Endothelial cell of umbilical vein (primary cell): ENCODE results near the gene ELF3. TPM values are rescaled to one million over a fixed set of nuclear protein-coding genes. Genes with fewer than 3 reads are reported as not detected.

Experiments used
- BruUV-seq: library from RNA; stranded (reverse); fragments of 400-500 nt; replicated peaks from 2 replicates; lab custom pipeline; 2021; lab: Mats Ljungman, UMichigan
- CTCF ChIA-PET: fragments of 300-600, 350-600 bp; sonication (Branson Sonifier 250); formaldehyde crosslinking; loops from one replicate; lab custom pipeline; 2021; ENCODE audit warnings: antibody characterized with exemption, inconsistent platforms; lab: Charles Lee
- POLR2A ChIA-PET: fragments of 300-600, 350-600 bp; sonication (Branson Sonifier 250); formaldehyde crosslinking; loops from one replicate; lab custom pipeline; 2021; ENCODE audit warnings: antibody characterized with exemption, inconsistent platforms; lab: Charles Lee
- DNase-seq: peaks from one replicate; pipeline ENCODE4 v3.0.0-alpha.2; 2011; ENCODE audit warnings: low read depth, low spot score
- FAIRE-seq: peaks from 2 replicates; lab custom pipeline; 2011; peaks lifted over from hg19 to GRCh38; lab: Jason Lieb, UNC
- H2AFZ ChIP-seq: 2 replicates; pipeline ENCODE4 v1.6.0; 2012; ENCODE audit warnings: low read depth, low read length, control low read depth, inconsistent platforms
- H3K27ac ChIP-seq: 2 replicates; pipeline ENCODE4 v1.5.1; 2011; ENCODE audit warnings: low read depth, mild to moderate bottlenecking, control low read depth, low read length, moderate library complexity; ENCODE audit not compliant: insufficient read depth
- H3K27me3 ChIP-seq, 2 experiments: 2 replicates each; pipeline versions ENCODE4 v1.6.0 to v1.6.1; 2011; ENCODE audit warnings: low read length in 2 of 2, mixed read lengths in 1 of 2; ENCODE audit not compliant: control insufficient read depth in 2 of 2, insufficient read depth in 2 of 2
- H3K36me3 ChIP-seq, 2 experiments: 2 replicates in 1 of 2; 3 replicates in 1 of 2; pipeline ENCODE4 v1.5.1; 2011; ENCODE audit warnings: low read length in 2 of 2, mild to moderate bottlenecking in 1 of 2, moderate library complexity in 1 of 2; ENCODE audit not compliant: control insufficient read depth in 2 of 2, insufficient read depth in 2 of 2; ENCODE audit errors: extremely low read depth in 1 of 2
- H3K4me1 ChIP-seq: 3 replicates; pipeline ENCODE4 v1.5.1; 2011; ENCODE audit warnings: mild to moderate bottlenecking, low read length; ENCODE audit not compliant: control insufficient read depth, insufficient read depth; ENCODE audit errors: extremely low read depth
- H3K4me2 ChIP-seq: 2 replicates; pipeline ENCODE4 v1.6.1; 2011; ENCODE audit warnings: low read length, control low read depth, mixed read lengths; ENCODE audit not compliant: insufficient read depth
- H3K4me3 ChIP-seq, 3 experiments: fragments of 200-600 bp in 1 of 3; sonication (generic), shearing (Covaris generic) in 1 of 3; replicated peaks in 1 of 3; 2 replicates each; pipeline ENCODE4 v1.5.1; 2011 to 2016; ENCODE audit warnings: control low read depth in 3 of 3, low read length in 3 of 3, mild to moderate bottlenecking in 2 of 3, inconsistent platforms in 1 of 3, low read depth in 1 of 3, moderate library complexity in 1 of 3; ENCODE audit not compliant: insufficient read depth in 1 of 3
- H3K79me2 ChIP-seq: 2 replicates; pipeline ENCODE4 v1.6.0; 2012; ENCODE audit warnings: low read length, inconsistent platforms; ENCODE audit not compliant: control insufficient read depth, insufficient read depth
- H3K9ac ChIP-seq: replicated peaks from 2 replicates; pipeline ENCODE3; 2011; ENCODE audit warnings: low read length, control low read depth; ENCODE audit not compliant: insufficient read depth; ENCODE audit errors: extremely low read depth
- H3K9me1 ChIP-seq: replicated peaks from 3 replicates; pipeline ENCODE4 v1.6.0; 2011; ENCODE audit warnings: mild to moderate bottlenecking, low read length; ENCODE audit not compliant: control insufficient read depth, insufficient read depth; ENCODE audit errors: extremely low read depth
- H3K9me3 ChIP-seq: replicated peaks from 2 replicates; pipeline ENCODE4 v1.5.1; 2012; ENCODE audit warnings: low read length, inconsistent platforms; ENCODE audit not compliant: control insufficient read depth, insufficient read depth
- H4K20me1 ChIP-seq: replicated peaks from 2 replicates; pipeline ENCODE3; 2011; ENCODE audit warnings: mild to moderate bottlenecking, low read length; ENCODE audit not compliant: control insufficient read depth, insufficient read depth; ENCODE audit errors: extremely low read depth
- EZH2 ChIP-seq: IDR thresholded peaks from 2 replicates; pipeline ENCODE4 v1.6.1; 2012; ENCODE audit warnings: borderline replicate concordance, low read depth, mild to moderate bottlenecking, moderate library complexity, low read length, inconsistent platforms; ENCODE audit not compliant: severe bottlenecking
- FOS ChIP-seq: IDR thresholded peaks from 2 replicates; pipeline ENCODE4 v1.6.1; 2011; ENCODE audit warnings: mild to moderate bottlenecking, low read length, moderate library complexity, borderline replicate concordance; ENCODE audit not compliant: insufficient read depth
- GATA2 ChIP-seq: IDR thresholded peaks from 2 replicates; pipeline ENCODE4 v1.7.0; 2011; ENCODE audit warnings: low read depth, mild to moderate bottlenecking, moderate library complexity, mixed read lengths, low read length; ENCODE audit not compliant: insufficient read length, insufficient read depth
- JUN ChIP-seq: IDR thresholded peaks from 2 replicates; pipeline ENCODE4 v1.6.1; 2011; ENCODE audit warnings: borderline replicate concordance, low read depth; ENCODE audit not compliant: insufficient read length, insufficient read depth
- MAX ChIP-seq: IDR thresholded peaks from 2 replicates; pipeline ENCODE4 v1.6.1; 2011; ENCODE audit not compliant: insufficient read depth, insufficient read length
- MYC ChIP-seq: IDR thresholded peaks from one replicate; pipeline ENCODE4 v1.6.1; 2011; ENCODE audit warnings: mild to moderate bottlenecking, low read depth, low read length
- POLR2A ChIP-seq: IDR thresholded peaks from 2 replicates; pipeline ENCODE4 v1.6.1; 2012; ENCODE audit warnings: low read depth, mild to moderate bottlenecking, control low read depth, low read length
- POLR2AphosphoS5 ChIP-seq: IDR thresholded peaks from 2 replicates; pipeline ENCODE4 v1.6.1; 2012; ENCODE audit warnings: low read depth, mild to moderate bottlenecking, control low read depth, low read length, moderate library complexity; ENCODE audit not compliant: insufficient read depth
- dilution Hi-C: fragments of 300-500 bp; cut with MboI; formaldehyde crosslinking; loops from one replicate; pipeline ENCODE4 v1.15.0; 2019; ENCODE audit warnings: low sequenced_read_pairs; ENCODE audit not compliant: extremely low pct_ligation_motif_present
- intact Hi-C: fragments of 100-400 bp; cut with micrococcal nuclease; formaldehyde crosslinking; loops from one replicate; pipeline ENCODE4 v1.10.0; 2022
- polyA plus RNA-seq, 4 experiments: library from polyadenylated mRNA; depleted of rRNA in 3 of 4; stranded (reverse) in 3 of 4; unstranded in 1 of 4; fragments of >200 nt; gene quantifications; 2 replicates each; pipeline versions ENCODE4 v1.2.1 to v1.2.3, GENCODE V29; 2011 to 2012; ENCODE audit warnings: missing spikeins in 1 of 4
- total RNA-seq: library from RNA; stranded (reverse); gene quantifications from 2 replicates; pipeline ENCODE4 v1.2.3, GENCODE V29; 2021
- TF ChIP-seq, protein P1 (sequence below), 2 donors: IDR thresholded peaks; 1 replicate in 1 of 2; 2 replicates in 1 of 2; pipeline ENCODE4 v1.5.1; 2011; ENCODE audit warnings: low read length in 2 of 2, mild to moderate bottlenecking in 2 of 2, moderate library complexity in 2 of 2, control low read depth in 1 of 2, inconsistent platforms in 1 of 2, low read depth in 1 of 2; ENCODE audit not compliant: insufficient read depth in 1 of 2; ENCODE audit errors: extremely low read depth in 1 of 2

The ELF3 gene
- total and polyA plus RNA-seq, 2 donors (not counting 3 experiments of a cell fraction or from before 2014, with no cell fraction given): 0.07 to 0.29 TPM

- ChIA-PET CTCF (interaction anchor here (0.5 to 3.7 kb wide), 8 partner anchors 11 to 617 kb away, joined by 3 to 23 read pairs (median 4); partner anchors contain the start of gene GPR37L1), POLR2A (no interaction called here)
These were observed 2.4 kb downstream of the ELF3 start for GRCh38 chr1:202012544-202013478.

More at GRCh38 chr1:202012544-202013478, 2.4 kb downstream of the ELF3 start:
- no peak for TF ChIP-seq MYC
- TF ChIP-seq FOS: no peak
- TF ChIP-seq, protein P1, sequence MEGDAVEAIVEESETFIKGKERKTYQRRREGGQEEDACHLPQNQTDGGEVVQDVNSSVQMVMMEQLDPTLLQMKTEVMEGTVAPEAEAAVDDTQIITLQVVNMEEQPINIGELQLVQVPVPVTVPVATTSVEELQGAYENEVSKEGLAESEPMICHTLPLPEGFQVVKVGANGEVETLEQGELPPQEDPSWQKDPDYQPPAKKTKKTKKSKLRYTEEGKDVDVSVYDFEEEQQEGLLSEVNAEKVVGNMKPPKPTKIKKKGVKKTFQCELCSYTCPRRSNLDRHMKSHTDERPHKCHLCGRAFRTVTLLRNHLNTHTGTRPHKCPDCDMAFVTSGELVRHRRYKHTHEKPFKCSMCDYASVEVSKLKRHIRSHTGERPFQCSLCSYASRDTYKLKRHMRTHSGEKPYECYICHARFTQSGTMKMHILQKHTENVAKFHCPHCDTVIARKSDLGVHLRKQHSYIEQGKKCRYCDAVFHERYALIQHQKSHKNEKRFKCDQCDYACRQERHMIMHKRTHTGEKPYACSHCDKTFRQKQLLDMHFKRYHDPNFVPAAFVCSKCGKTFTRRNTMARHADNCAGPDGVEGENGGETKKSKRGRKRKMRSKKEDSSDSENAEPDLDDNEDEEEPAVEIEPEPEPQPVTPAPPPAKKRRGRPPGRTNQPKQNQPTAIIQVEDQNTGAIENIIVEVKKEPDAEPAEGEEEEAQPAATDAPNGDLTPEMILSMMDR (IDR thresholded peaks at IDR 0.05; ENCODE audit: extremely low read depth in 1 of 2, insufficient read depth in 1 of 2, low read depth in 1 of 2, low read length in 2 of 2): no peak
- TF ChIP-seq EZH2: no peak
- no peak for TF ChIP-seq POLR2A
- TF ChIP-seq POLR2AphosphoS5: no peak
- no peak for TF ChIP-seq GATA2
- TF ChIP-seq JUN: no peak
- TF ChIP-seq MAX: no peak
- intact Hi-C loops (no loop called here), dilution Hi-C loops (no loop called here)
- Histone ChIP-seq H3K27ac (no peak overlapping the region), H3K4me2 (no peak overlapping the region), H3K4me3 (no peak overlapping the region), H3K4me1 (no peaks in the 10 kb centered on the region), H3K9me1 (no peaks in the 10 kb centered on the region), H3K27me3 (peaks cover 0 to 4% of the 10 kb centered on the region in 2 experiments), H3K9me3 (no peaks in the 10 kb centered on the region), H2AFZ (no peak overlapping the region), H3K9ac (no peak overlapping the region), H3K36me3 (no peaks in the 10 kb centered on the region), H4K20me1 (no peaks in the 10 kb centered on the region), H3K79me2 (no peaks in the 10 kb centered on the region)
- no peak for FAIRE-seq
- no TSS peak for BruUV-seq
- DNase-seq: no peak
